ENCODE measurements around the gene BLOC1S3. TPM values are rescaled to one million over a fixed set of nuclear protein-coding genes. Genes with fewer than 3 reads are reported as not detected.

The BLOC1S3 gene
- total and polyA plus RNA-seq, 8 donors, result 2.1 to 12.3 (median 5.3) TPM

GRCh38 chr19:45179072-45179891 is 698 bp downstream of the BLOC1S3 start:
- intact Hi-C loops (cut with DNase I), result no loop called here
- DNase-seq (peak in 5 of 6 donors; percentile 39 to 85 (median 73)), FAIRE-seq (no peak), ATAC-seq (peak in 2 of 4 donors; percentile 1 to 2)
- peak overlapping the region; percentile 70 to 88 (median 83) for H3K27ac ChIP-seq
- peak overlapping the region; percentile 58 to 90 (median 68) for H3K4me3 ChIP-seq
- no peaks in the 10 kb centered on the region for H3K27me3 ChIP-seq
- peaks cover 5 to 16% (median 15%) of the 10 kb centered on the region in 3 donors for H3K4me1 ChIP-seq
- no peak for TF ChIP-seq CTCF (IDR thresholded peaks at IDR 0.05)
- H3K36me3 ChIP-seq, result no peaks in the 10 kb centered on the region
- H3K9me3 ChIP-seq, result no peaks in the 10 kb centered on the region
- 1% methylated on average over 65 to 97 of the region's 97 CpGs for WGBS, 2 donors

GRCh38 chr19:45179892-45180370 is 1.3 kb downstream of the BLOC1S3 start:
- intact Hi-C loops (cut with DNase I), result no loop called here
- Histone ChIP-seq H3K9me3 (no peaks in the 10 kb centered on the region), H3K36me3 (no peaks in the 10 kb centered on the region), H3K4me1 (peaks cover 5 to 16% (median 15%) of the 10 kb centered on the region in 3 donors), H3K27me3 (no peaks in the 10 kb centered on the region), H3K27ac (peak overlapping the region; percentile 70 to 88 (median 83)), H3K4me3 (peak overlapping the region; percentile 58 to 90 (median 68))
- DNase-seq, result no peak
- WGBS, 2 donors, result 44 to 50% methylated on average over 9 of the region's 9 CpGs
- no peak for ATAC-seq
- TF ChIP-seq CTCF (IDR thresholded peaks at IDR 0.05), result no peak
- FAIRE-seq, result no peak

- Histone ChIP-seq H3K4me1 (peaks cover 5 to 16% (median 15%) of the 10 kb centered on the region in 3 donors), H3K4me3 (no peak overlapping the region), H3K27me3 (no peaks in the 10 kb centered on the region), H3K36me3 (no peaks in the 10 kb centered on the region), H3K9me3 (no peaks in the 10 kb centered on the region), H3K27ac (no peak overlapping the region)
- 79 to 88% methylated on average over 7 of the region's 7 CpGs for WGBS, 2 donors
- TF ChIP-seq CTCF (IDR thresholded peaks at IDR 0.05), result no peak
- no peak for FAIRE-seq
- no peak for ATAC-seq
- peak in 1 of 6 donors; percentile 13 for DNase-seq
- intact Hi-C loops (cut with DNase I), result no loop called here
These were observed 2.4 kb downstream of the BLOC1S3 start for GRCh38 chr19:45180936-45181335.

GRCh38 chr19:45182758-45183157 is 4.2 kb downstream of the BLOC1S3 start:
- Histone ChIP-seq H3K27me3 (no peaks in the 10 kb centered on the region), H3K4me3 (no peak overlapping the region), H3K27ac (no peak overlapping the region), H3K4me1 (peaks cover 5 to 16% (median 12%) of the 10 kb centered on the region in 3 donors), H3K36me3 (no peaks in the 10 kb centered on the region), H3K9me3 (no peaks in the 10 kb centered on the region)
- WGBS, 2 donors, result 90 to 91% methylated on average over 4 of the region's 4 CpGs
- ATAC-seq (no peak), DNase-seq (no peak), FAIRE-seq (no peak)
- intact Hi-C loops (cut with DNase I), result no loop called here
- TF ChIP-seq CTCF (IDR thresholded peaks at IDR 0.05), result no peak

GRCh38 chr19:45184115-45184514 is 5.5 kb downstream of the BLOC1S3 start:
- TF ChIP-seq CTCF (IDR thresholded peaks at IDR 0.05), result no peak
- DNase-seq, result no peak
- H3K27me3 ChIP-seq, result no peaks in the 10 kb centered on the region
- WGBS, 2 donors, result 94 to 100% methylated on average over 5 of the region's 5 CpGs
- no peak overlapping the region for H3K27ac ChIP-seq
- no peaks in the 10 kb centered on the region for H3K36me3 ChIP-seq
- peaks cover 5 to 16% (median 12%) of the 10 kb centered on the region in 3 donors for H3K4me1 ChIP-seq
- FAIRE-seq, result no peak
- no peak overlapping the region for H3K4me3 ChIP-seq
- intact Hi-C loops (cut with DNase I), result no loop called here
- no peak for ATAC-seq
- no peaks in the 10 kb centered on the region for H3K9me3 ChIP-seq

Measured in pancreas (tissue), 10 donors.